ENCODE data around the gene HLA-DOB. TPM values are rescaled to one million over a fixed set of nuclear protein-coding genes. Genes with fewer than 3 reads are reported as not detected.

The HLA-DOB gene
- total RNA-seq, 2 donors from 2014 or later, result 0.54 TPM; not detected in 1

- peak overlapping the region; percentile 90 to 92 for H3K27ac ChIP-seq
- no peak for TF ChIP-seq CTCF (IDR thresholded peaks at IDR 0.05)
- H3K4me3 ChIP-seq, result peak overlapping the region; percentile 91
- H3K9me3 ChIP-seq, result no peaks in the 10 kb centered on the region
- peaks cover 5% of the 10 kb centered on the region for H3K36me3 ChIP-seq
- ATAC-seq (ENCODE audit: insufficient number of reproducible peaks, low FRiP score, low read depth), result no peak
- no peak for DNase-seq (ENCODE audit: low spot score)
- H3K27me3 ChIP-seq (replicated peaks; ENCODE audit: insufficient read depth), result no peaks in the 10 kb centered on the region
- H3K4me1 ChIP-seq (ENCODE audit: control insufficient read depth in 1 of 2, low read depth in 2 of 2), result peaks cover 8 to 12% of the 10 kb centered on the region in 2 donors
Observed at GRCh38 chr6:32837651-32838113, 20.9 kb upstream of the HLA-DOB start.

- no peaks in the 10 kb centered on the region for H3K27me3 ChIP-seq (replicated peaks; ENCODE audit: insufficient read depth)
- TF ChIP-seq CTCF (IDR thresholded peaks at IDR 0.05), result no peak
- DNase-seq (ENCODE audit: low spot score) (no peak), ATAC-seq (ENCODE audit: insufficient number of reproducible peaks, low FRiP score, low read depth) (no peak)
- no peak overlapping the region for H3K4me3 ChIP-seq
- H3K27ac ChIP-seq, result no peak overlapping the region
- H3K4me1 ChIP-seq (ENCODE audit: control insufficient read depth in 1 of 2, low read depth in 2 of 2), result peaks cover 6 to 7% of the 10 kb centered on the region in 2 donors
- no peaks in the 10 kb centered on the region for H3K9me3 ChIP-seq
- H3K36me3 ChIP-seq, result peaks cover 5% of the 10 kb centered on the region
Observed at GRCh38 chr6:32836873-32837272, 20.1 kb upstream of the HLA-DOB start.

- peaks cover 6 to 7% of the 10 kb centered on the region in 2 donors for H3K4me1 ChIP-seq (ENCODE audit: control insufficient read depth in 1 of 2, low read depth in 2 of 2)
- no peaks in the 10 kb centered on the region for H3K9me3 ChIP-seq
- DNase-seq (ENCODE audit: low spot score) (no peak), ATAC-seq (ENCODE audit: insufficient number of reproducible peaks, low FRiP score, low read depth) (no peak)
- no peaks in the 10 kb centered on the region for H3K27me3 ChIP-seq (replicated peaks; ENCODE audit: insufficient read depth)
- H3K4me3 ChIP-seq, result no peak overlapping the region
- TF ChIP-seq CTCF (IDR thresholded peaks at IDR 0.05), result no peak
- no peak overlapping the region for H3K27ac ChIP-seq
- H3K36me3 ChIP-seq, result peaks cover 8% of the 10 kb centered on the region
Observed at GRCh38 chr6:32835167-32835893, 18.5 kb upstream of the HLA-DOB start.

GRCh38 chr6:32833664-32834063 lies 16.9 kb upstream of the HLA-DOB start:
- DNase-seq (ENCODE audit: low spot score), result no peak
- no peak overlapping the region for H3K4me3 ChIP-seq
- H3K36me3 ChIP-seq, result peaks cover 18% of the 10 kb centered on the region
- no peak for TF ChIP-seq CTCF (IDR thresholded peaks at IDR 0.05)
- no peak overlapping the region for H3K27ac ChIP-seq
- no peak for ATAC-seq (ENCODE audit: insufficient number of reproducible peaks, low FRiP score, low read depth)
- H3K27me3 ChIP-seq (replicated peaks; ENCODE audit: insufficient read depth), result no peaks in the 10 kb centered on the region
- peaks cover 6 to 7% of the 10 kb centered on the region in 2 donors for H3K4me1 ChIP-seq (ENCODE audit: control insufficient read depth in 1 of 2, low read depth in 2 of 2)
- H3K9me3 ChIP-seq, result no peaks in the 10 kb centered on the region

GRCh38 chr6:32832535-32832934 lies 15.7 kb upstream of the HLA-DOB start:
- no peaks in the 10 kb centered on the region for H3K9me3 ChIP-seq
- no peak for TF ChIP-seq CTCF (IDR thresholded peaks at IDR 0.05)
- no peaks in the 10 kb centered on the region for H3K27me3 ChIP-seq (replicated peaks; ENCODE audit: insufficient read depth)
- peaks cover 3% of the 10 kb centered on the region in 2 donors for H3K4me1 ChIP-seq (ENCODE audit: control insufficient read depth in 1 of 2, low read depth in 2 of 2)
- peaks cover 20% of the 10 kb centered on the region for H3K36me3 ChIP-seq
- DNase-seq (ENCODE audit: low spot score), result no peak
- H3K27ac ChIP-seq, result no peak overlapping the region
- no peak overlapping the region for H3K4me3 ChIP-seq
- no peak for ATAC-seq (ENCODE audit: insufficient number of reproducible peaks, low FRiP score, low read depth)

Data from thoracic aorta (tissue), 2 donors.